ENCODE data around the gene C3orf20.

The C3orf20 gene

GRCh38 chr3:14814411-14814871, 139.5 kb downstream of the C3orf20 start:
- DNase-seq (ENCODE audit: low read depth) = no peak

GRCh38 chr3:14816359-14816758, 141.4 kb downstream of the C3orf20 start:
- no peak for DNase-seq (ENCODE audit: low read depth)

DNA sequence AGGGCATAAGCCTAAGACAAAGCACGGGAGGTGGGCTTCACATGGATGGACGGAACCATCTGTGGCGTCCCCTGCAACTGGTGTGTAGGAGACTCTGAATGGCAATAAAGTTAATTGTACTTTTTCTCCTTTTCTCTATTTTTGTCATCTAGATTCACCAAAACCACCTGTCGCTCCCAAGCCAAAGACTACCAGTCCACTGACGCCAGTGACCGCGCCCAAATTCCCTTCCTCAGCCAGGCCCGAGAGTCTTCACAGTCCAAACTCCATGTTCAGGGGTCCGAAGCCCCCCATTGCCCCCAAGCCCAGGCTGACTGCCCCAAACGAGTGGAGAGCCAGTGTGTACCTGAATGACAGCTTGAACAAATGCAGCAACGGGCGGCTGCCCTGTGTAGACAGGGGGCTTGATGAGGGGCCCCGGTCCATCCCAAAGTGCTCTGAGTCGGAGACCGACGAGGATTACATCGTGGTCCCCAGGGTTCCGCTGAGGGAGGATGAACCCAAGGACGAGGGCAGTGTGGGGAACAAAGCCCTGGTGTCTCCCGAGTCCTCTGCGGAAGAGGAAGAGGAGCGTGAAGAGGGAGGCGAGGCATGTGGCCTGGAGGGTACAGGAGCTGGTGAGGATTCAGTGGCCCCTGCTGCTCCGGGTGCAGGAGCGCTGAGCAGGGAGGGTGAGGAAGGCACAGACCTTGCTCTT, 144.0 kb downstream of the C3orf20 start, which contains the start of gene FGD5:
FGD5 (plus strand) TSS at position 159 of the 697 bp plus-strand sequence; CDS start at position 269, 110 bp downstream.
- no peak for DNase-seq (ENCODE audit: low read depth)

DNA sequence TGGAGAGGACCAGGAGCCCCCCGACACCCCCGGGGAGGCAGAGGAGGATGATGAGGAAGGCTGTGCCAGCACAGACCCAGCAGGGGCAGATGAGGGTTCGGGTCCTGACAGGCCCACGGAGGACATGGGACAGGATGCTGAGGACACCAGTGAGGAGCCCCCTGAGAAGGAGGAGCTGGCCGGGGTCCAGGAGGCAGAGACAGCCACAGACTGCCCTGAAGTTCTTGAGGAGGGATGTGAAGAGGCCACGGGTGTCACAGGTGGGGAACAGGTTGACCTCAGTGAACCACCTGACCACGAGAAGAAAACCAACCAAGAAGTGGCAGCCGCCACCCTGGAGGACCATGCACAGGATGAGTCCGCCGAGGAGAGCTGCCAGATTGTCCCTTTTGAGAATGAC, 144.7 kb downstream of the C3orf20 start:
- no peak for DNase-seq (ENCODE audit: low read depth)

GRCh38 chr3:14820156-14820555, 145.2 kb downstream of the C3orf20 start:
- DNase-seq (ENCODE audit: low read depth) = no peak

DNA sequence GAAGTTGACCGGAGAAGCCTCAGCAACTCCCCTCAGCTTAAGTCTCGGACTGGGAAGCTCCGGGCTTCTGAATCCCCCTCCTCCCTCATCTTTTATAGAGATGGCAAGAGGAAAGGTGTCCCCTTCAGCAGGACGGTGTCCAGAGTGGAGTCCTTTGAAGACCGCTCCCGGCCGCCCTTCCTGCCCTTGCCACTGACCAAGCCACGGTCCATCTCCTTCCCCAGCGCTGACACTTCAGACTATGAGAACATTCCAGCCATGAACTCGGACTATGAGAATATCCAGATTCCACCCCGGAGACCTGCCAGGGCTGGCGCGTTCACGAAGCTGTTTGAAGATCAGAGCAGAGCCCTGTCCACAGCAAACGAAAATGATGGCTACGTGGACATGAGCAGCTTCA, 146.2 kb downstream of the C3orf20 start:
- no peak for DNase-seq (ENCODE audit: low read depth)

DNA sequence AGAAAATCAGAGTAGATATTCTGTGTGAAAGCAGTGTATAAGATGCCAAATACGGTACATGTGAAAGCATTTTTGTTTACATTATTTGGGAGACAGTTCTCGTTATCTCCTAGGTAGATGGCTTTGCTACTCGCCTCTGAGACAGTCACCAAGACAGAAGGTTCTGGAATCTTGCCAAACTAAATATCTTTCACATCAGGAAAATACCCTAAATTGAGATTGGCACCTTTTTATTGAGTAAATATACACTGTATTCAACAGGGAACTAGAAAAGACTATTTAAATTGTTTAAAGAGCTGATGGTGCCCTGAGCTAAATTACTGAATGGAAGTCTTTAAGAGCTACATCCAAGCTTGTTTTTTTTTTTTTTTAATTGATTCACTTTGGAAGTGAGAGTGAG, 147.2 kb downstream of the C3orf20 start:
- no peak for DNase-seq (ENCODE audit: low read depth)
